Stimulated activated CD8-positive, alpha-beta memory T cell treated with anti-CD3 and anti-CD28 coated beads, Interleukin-4, amount 100 ng/mL, for 48 hours (primary cell): Measurements from ENCODE around the gene PNRC2.
"Not testable (repeated sequence)": the region's sequence is repeated elsewhere in the genome, so short reads cannot be mapped to it uniquely, and the experiment has no call there.

Source experiments
- DNase-seq: peaks from one replicate; pipeline ENCODE4 v3.0.0-alpha.2; 2020

Gene PNRC2

GRCh38 chr1:23996700-23997229, 37.1 kb downstream of the PNRC2 start:
- DNase-seq: no peak

GRCh38 chr1:23997812-23998211, 38.2 kb downstream of the PNRC2 start:
- DNase-seq: no peak

- no peak for DNase-seq
These were observed 39.6 kb downstream of the PNRC2 start for GRCh38 chr1:23999156-23999671.

- no peak for DNase-seq
These were observed 43.1 kb downstream of the PNRC2 start for GRCh38 chr1:24002695-24003094.

- DNase-seq: no peak
These were observed 43.8 kb downstream of the PNRC2 start for GRCh38 chr1:24003331-24003972.

- no peak for DNase-seq
These were observed 44.5 kb downstream of the PNRC2 start for GRCh38 chr1:24004132-24004531.

GRCh38 chr1:24005163-24005562, 45.5 kb downstream of the PNRC2 start:
- no peak for DNase-seq

GRCh38 chr1:24007079-24007478, 47.5 kb downstream of the PNRC2 start:
- no peak for DNase-seq

- not testable (repeated sequence) for DNase-seq
These were observed 49.1 kb downstream of the PNRC2 start for GRCh38 chr1:24008574-24009184.

GRCh38 chr1:24009406-24009805, 49.8 kb downstream of the PNRC2 start:
- DNase-seq: no peak

- no peak for DNase-seq
These were observed 51.0 kb downstream of the PNRC2 start for GRCh38 chr1:24010650-24011049.

- not testable (repeated sequence) for DNase-seq
These were observed 53.2 kb downstream of the PNRC2 start for GRCh38 chr1:24012878-24013277.
